GM04503 (cell line): ENCODE data around the gene C19orf25.
"Not testable (repeated sequence)": the region's sequence is repeated elsewhere in the genome, so short reads cannot be mapped to it uniquely, and the experiment has no call there.

Experiments
- DNase-seq: peaks from one replicate; pipeline ENCODE4 v3.0.0-alpha.2; 2012; ENCODE audit warnings: low read depth

The C19orf25 gene

DNA sequence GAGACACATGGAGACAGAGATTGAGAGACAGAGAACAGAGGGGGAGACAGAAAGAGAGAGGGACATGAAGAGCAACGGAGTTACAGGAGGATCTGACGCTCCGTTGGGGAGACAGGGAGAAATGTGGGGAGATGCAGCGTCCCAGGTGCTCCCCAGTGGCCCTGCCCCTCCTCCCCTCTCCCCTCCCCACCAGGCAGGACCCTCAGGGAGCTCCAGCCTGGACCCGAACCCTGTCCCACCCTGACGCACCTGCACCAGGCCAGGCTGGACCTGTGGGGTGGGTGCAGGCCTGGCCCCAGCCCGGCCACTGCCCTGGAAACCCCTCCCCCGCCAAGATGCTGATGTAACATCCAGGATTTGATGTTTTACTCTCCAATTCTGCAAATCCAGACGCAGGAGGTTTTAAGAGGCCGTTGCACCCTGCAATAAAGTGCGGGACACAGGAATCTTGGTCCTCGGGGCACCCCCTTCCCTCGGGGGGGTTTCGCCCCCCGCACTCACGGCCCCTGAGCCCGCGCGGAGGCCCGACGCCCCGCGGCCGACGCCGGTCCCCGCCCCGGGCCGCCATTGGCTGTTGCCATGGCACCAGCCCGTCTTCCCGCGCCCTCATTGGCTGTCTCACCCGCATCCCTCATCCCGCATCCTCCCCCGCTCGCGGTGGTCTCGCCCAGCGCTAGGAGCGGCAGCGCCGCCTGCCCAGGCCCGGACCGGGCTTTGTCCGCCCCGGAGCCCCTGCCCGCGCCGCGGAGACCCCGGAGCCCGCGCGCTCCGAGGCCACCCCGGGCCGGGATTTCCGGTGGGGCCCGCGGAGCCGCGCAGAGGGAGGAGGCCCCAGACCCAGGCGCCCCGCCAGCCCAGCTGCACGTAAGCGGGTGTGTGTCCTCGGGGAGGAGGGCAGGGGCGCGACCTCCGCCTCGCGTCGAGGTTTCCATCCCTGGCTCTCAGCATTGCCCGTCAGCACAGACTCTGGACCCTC lies 29.3 kb downstream of the C19orf25 start, which contains the start of gene APC2:
Gene APC2, plus strand, starts transcription at position 655 of the 976 bp plus-strand sequence. CDS start 2,881 bp downstream, outside the sequence.
- DNase-seq, result no peak

- DNase-seq, result no peak
Observed at GRCh38 chr19:1447944-1448343, 31.1 kb downstream of the C19orf25 start.

GRCh38 chr19:1447504-1447903 lies 31.5 kb downstream of the C19orf25 start:
- no peak for DNase-seq

- DNase-seq, result no peak
Observed at GRCh38 chr19:1446713-1447481, 32.1 kb downstream of the C19orf25 start.

DNA sequence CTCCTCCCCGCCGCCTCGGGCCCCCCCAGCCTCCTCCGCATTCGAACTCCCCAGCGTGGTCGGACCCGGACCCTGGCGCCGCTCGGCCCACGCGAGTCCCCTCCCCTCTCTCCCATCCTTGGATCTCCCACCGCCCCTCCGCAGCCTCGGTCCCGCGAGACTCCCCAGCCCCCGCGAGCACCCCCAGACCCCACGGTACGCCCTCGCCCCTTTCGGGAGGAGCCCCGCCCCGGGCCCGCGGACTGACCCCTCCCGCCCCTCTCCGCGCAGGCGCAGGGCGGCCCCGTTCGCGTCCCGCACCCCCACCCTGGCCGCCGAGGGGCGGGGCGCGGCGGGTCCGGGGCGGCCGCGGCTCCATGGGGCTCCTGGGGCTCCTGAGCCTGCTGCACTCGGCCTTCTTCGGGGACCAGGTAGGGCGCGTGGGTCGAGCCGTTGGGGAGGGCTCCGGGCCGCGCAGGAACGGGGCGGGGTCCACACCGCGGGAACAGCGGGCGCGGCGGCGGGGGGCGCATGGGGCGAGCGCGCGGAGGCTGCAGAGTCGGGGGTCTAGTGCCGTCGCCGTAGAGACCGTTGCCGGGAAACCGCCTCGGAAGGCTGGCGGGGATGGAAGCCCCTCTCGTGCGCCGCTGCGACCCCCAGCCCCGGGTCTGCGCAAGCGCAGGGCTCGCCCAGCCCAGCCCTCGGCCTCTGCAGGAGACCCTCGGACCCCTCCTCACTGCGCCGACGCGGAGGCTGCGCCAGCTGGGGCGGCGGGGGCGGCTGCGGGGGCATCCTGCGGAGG lies 32.9 kb downstream of the C19orf25 start:
- no peak for DNase-seq

DNA sequence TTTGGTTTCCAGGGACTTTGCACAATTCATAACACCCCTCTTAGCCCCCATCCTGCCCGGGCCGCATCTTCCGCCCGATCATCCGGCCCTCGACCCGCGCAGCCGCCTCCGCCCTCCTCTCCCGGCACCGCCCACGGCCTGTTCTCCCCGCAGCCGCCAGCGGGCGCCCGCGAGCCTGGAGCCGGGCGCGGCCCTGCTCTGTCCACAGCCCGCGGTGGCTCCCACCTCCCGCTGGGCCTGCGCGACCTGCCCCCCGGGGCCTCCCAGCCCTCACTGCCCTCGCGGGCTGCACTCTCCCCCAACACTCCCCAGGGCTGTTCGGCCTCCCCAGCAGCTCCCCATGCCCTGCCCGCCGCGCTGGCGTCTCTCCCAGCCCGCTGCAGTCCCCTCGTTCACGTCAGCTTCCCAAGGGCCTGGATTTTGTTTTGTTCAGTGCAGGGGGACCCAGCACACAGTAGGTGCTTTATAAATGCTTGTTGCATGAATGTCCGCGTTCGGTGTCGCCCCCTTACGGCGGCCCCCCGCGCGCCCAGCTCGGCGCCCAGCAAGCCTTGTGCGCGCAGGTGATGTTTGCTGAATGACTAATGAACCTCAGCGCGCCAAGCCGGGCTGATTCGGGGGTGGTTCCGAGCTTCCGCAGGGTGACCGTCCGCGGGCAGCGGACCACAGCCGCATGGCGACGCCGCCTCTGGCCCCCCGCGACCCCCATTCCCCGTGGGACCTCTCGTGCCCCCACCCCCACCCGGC lies 33.7 kb downstream of the C19orf25 start:
- DNase-seq, result no peak

DNA sequence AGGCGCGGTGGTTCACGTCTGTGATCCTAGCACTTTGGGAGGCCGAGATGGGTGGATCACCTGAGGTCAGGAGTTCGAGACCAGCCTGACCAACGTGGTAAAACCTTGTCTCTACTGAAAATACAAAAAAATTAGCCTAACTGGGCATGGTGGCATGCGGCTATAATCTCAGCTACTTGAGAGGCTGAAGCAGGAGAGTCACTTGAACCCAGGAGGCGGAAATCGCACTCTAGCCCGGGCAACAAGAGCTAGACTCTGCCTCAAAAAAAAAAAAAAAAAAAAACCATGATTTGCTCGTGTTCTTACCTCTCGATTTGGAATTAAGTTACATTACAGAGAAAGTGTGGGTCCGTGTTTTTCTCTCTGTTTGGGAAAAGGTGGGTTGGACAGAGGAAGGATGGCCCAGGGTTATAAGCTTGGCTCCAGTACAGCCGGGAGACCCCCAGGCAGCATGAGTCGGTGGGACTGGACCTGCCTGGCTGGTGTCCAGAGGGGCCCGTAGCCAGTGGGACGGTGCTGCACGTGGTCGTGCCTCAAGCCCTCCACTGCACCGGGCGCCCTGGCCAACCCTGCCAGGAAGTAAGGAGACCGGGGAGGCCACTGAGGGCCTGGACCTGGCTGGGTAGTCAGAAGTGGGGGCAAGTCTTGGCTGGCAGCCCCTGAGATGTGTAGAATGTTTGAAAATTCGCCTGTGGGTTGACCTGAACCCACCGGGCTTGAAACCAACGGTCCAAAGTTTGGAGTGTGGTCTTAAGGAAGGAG lies 37.2 kb downstream of the C19orf25 start:
- DNase-seq, result no peak

DNA sequence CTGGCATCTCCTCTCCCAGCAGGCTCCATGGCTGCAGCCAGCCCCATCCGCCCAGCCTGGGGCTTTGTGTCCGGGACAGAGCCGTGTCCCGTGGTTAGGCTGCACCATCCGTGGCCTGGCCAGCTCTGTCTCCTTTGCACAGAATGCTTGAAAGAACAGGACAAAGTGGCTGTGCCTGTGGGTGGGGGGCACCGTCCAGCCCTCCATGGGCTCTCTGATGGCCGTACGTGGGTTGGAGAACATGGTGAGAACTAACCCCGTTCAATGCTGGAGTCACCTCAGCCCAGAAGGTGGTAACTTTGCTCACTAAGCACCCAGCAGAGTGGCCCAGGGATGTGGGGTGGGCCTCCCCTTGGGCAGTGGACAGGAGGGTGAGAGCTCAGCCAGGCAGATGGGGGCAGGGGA lies 38.0 kb downstream of the C19orf25 start:
- DNase-seq, result no peak

GRCh38 chr19:1440418-1440801 lies 38.6 kb downstream of the C19orf25 start:
- no peak for DNase-seq

- not testable (repeated sequence) for DNase-seq
Observed at GRCh38 chr19:1439525-1440417, 39.2 kb downstream of the C19orf25 start.

- DNase-seq, result no peak
Observed at GRCh38 chr19:1438933-1439354, 40.1 kb downstream of the C19orf25 start.

GRCh38 chr19:1438035-1438932 lies 40.7 kb downstream of the C19orf25 start, which contains the start of gene RPS15:
Gene RPS15 (plus strand): TSS chr19:1438396. CDS start chr19:1438426, 30 bp downstream.
- peak; percentile 50 for DNase-seq

DNA sequence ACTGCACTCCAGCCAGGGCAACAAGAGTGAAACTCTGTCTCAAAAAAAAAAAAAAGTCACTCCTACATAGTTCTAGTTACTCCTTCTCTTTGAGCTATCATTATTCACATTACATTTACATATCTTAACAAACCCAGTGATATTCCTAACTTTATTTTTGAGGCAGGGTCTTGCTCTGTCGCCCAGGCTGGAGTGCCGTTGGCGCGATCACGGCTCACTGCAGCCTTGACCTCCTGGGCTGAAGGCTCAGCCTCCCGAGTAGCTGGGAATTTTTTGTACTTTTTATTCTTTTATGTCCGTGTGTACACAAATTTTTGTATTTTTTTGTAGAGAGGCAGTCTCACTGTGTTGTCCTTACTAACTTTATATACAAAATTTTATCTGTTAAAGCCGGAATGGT lies 41.4 kb downstream of the C19orf25 start:
- DNase-seq, result no peak

GRCh38 chr19:1435378-1435989 lies 43.5 kb downstream of the C19orf25 start:
- DNase-seq, result no peak

DNA sequence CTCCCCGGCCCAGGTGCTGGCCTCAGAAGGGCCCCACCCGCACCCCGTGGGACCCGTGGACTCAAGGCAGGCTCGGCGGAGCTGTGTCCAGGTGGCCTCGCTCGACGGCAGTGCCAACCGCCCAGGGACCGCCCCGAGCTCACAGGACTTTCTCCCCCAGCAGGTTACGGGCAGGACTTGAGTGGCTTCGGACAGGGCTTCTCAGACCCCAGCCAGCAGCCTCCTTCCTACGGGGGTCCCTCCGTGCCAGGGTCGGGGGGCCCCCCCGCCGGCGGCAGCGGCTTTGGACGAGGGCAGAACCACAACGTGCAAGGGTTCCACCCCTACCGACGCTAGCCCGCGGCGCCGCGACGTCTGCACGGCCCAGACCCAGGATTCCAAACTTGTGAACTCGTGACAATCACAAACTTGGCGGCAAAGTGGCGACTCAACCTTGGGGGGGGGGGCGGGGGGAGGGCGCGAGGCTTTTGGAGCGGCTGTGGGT lies 44.4 kb downstream of the C19orf25 start:
- no peak for DNase-seq

DNA sequence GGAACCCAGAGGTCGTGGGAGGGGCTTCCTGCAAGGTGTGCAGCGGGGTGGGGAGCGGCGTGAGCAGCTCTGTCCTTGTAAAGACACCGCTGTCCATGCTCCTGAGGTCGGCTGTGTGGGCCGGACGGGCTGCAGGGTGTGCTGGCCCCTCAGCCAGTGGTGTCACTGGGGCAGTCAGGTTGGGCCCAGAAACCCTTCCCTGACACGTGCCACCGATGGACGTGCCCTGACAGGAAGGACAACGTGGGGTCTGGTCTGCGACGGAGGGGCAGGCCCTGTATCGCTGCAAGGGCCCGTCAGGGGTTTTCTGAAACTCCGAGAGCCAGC lies 45.0 kb downstream of the C19orf25 start:
- no peak for DNase-seq

DNA sequence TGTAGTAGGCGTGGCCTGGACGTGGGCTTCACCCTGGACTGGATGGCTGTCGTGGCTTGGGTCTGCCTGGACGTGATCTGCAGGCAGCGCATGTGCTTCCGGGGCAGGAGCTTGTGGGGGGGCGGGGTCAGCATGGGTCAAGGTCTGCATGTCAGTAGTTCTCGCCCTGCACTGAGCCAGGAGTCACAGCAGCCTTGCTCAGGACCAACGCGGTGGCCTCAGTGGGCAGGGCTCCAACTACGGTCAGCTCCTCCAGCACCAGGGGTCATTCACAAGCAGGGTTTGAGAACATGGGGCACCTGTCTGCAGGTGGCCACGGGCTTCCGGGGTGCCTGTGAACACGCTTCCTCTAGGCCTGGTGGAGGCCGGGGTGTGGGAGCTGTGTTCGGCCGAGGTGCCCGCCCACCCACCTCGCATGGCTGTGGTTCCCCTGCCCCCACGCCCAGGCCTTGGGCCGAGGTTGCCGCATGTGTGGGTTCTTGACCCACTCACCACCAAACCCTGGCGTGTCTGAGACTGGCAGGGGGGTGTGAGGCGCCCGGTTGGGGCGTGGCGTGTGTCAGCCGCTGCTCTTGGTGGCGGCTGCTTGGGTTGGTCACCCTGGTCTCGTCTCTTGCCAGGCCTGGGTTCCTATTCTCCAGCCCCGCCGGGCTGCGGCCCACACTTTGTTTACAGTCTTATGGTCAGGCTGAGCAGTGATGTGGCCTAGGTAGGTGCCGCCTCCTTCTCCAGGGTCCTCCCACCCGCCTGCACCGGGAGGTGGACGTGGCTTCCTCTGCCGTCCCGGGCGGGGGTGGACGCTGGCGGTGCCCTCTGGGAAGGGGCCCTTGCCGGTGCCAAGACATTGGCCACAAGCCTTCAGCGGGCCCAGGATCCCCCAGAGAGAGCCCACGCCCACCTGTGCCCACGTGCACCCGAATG lies 45.6 kb downstream of the C19orf25 start:
- DNase-seq, result no peak
